NCI-H2081 (cell line): ENCODE results near the gene ALG5.

Experiments used
- DNase-seq, 2 experiments: peaks; one replicate each; lab custom pipeline; 2025; lab: John Stamatoyannopoulos, UW

Gene ALG5

DNA sequence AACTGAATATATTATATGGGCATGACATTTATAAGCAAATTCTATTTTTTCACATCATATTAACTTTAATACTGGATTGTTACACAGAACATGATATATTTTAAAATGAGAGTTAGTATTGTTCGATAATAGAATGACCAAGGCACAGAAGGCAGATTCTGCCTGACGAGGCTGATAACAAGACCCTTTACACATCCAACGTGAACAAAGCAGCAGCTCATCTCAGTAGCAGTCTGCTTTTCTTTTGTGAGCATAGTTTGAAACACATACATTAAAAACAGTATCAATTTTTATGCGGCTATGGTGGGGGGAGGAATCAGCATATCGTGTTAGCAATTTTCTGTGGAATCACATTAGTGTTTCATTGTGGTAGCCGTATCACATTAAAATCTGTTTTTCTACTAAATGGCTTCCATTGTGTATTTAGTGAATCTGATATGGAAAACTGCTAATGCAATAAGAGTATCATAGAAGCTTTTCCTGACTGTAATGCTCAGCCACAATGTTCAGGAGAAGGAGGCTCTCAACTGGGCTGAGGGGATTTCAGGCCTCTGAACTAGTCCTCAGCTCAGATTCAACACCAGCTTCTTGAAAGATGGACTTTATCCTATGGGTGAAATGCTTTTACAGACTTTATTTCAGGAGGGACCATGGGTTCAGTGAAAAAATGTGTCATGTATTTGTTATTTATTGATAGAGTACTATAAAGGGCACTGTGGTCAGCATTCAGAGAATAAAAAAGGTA is 83.1 kb downstream of the ALG5 start:
- peak in 1 of 2 experiments; percentile 36 for DNase-seq

DNA sequence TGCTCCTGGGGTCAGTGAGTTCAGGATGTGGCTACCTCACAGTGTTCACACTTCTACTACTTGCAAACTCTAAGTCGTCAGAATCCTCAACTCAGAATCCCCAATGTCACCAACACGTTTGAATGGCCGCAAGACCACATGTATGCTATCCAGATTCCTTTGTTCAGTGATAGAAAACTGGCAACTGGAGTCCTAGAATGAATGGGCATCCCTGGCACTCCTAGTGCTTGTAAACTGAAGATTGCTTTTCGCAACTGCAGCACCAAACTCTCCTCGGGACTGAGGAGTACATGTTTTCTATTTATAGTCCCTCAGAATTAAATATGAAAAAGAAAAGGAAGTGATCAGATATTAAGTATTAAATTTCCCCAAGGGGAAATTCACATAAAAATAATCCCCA is 84.0 kb downstream of the ALG5 start:
- DNase-seq = peak in 1 of 2 experiments; percentile 60

DNA sequence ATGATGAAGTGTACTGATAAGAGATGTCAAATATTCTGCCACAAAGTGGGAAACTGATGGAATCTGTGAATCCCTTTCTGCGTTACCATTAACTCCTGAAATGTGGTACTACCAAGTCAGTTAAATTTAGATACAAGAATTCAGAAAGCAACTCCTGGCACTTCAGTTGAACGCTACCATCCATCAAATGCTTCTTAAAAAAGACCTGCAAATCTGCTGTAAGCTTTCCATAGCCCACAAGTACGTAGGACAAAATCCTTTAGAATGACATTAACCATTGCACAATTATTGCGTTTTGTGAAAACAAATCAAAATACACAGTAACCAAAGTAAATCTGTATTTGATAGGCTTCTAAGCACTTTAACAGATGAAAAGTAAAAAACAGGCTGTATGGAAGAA is 84.5 kb downstream of the ALG5 start:
- no peak for DNase-seq

DNA sequence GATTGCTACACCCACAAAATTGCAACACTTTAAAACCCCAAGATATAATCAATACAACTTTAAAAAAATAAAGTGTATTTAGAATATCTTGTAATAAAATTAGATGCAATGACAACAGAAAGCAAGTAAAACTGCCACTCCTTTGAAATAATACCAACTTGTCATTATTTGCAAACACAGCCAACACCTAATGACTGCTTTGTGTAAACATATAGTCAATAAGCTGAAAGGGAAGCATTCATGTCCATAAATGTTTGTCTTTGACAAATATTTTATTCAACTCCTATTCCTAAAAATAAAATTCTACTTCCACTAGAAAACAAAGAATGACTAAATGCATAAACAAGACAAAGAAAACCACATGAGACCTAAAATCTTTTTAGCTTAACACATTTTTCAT is 85.7 kb downstream of the ALG5 start:
- DNase-seq = peak; percentile 23 to 69

DNA sequence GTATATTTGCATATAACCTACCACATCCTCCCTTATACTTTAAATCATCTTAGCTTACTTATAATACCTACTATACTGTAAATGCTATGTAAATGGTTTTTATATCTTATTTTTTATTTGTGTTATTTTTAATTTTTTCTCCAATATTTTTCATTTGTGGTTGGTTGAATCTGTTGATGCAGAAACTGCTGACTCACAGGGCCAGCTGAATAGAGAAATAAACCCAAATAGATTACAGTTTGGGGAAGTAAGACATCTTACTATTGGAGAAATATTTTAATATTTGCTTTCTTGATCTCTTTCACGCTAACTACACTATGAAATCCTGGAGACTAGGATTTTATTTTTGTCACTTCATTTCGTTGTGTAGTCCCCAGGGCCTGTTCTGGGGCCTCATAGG is 86.2 kb downstream of the ALG5 start:
- no peak for DNase-seq

DNA sequence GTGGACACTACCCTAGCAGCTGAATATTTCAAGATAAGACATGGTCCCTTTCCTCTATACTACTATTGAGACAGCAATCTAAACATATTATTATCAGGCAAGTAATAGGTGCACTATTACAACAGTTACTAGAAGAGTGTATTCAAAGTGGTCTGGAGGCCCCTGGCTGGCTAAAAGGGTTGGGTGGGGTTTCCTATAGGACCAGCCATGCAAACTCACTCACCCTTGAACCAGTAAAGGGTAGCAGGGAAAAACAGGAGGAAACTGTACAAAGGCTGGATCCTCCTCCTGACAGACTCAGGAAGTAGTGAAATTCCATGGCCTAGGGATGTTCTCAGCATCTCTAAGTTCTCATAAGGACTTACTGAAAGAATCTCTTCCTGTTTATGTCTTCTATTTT is 86.8 kb downstream of the ALG5 start:
- peak in 1 of 2 experiments; percentile 27 for DNase-seq

DNA sequence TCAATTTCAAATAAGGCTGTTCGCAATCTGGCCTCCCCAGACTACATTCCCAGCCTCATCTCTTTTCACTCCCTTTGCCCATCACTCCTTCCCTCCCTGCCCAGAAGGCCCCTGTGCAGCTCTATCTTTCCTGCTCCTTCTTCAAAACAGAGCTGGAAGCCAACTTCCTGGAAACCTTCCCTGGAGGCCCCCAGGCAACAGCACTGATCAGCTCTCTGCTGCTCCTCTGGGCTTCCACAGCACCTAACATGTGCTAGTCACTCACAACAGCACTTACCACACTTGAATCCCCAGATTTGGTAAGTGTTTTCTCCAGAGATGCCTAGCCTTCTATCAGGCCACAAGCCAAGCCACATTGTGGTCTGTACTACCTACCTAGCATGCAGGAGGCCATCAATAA is 88.6 kb downstream of the ALG5 start:
- no peak for DNase-seq

DNA sequence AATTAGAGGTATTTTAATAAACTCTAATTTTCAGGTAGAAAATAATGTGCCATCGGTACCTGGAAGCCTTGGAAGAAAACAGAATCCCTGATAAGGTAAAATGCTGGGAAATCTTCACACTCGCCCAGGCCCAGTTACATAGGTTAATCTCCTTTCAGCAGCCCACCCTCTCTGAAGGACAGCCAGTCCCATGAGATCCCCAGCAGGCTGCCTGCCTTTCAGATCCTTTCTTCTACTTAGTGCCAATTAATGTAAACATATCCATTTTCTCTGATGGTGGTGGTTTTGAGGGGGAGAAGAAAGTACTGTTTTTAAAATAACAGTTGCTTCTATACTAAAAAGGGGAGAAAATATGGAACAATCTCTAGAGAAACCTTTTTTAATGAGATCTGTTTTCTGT is 91.3 kb downstream of the ALG5 start:
- DNase-seq = peak; percentile 16 to 24

DNA sequence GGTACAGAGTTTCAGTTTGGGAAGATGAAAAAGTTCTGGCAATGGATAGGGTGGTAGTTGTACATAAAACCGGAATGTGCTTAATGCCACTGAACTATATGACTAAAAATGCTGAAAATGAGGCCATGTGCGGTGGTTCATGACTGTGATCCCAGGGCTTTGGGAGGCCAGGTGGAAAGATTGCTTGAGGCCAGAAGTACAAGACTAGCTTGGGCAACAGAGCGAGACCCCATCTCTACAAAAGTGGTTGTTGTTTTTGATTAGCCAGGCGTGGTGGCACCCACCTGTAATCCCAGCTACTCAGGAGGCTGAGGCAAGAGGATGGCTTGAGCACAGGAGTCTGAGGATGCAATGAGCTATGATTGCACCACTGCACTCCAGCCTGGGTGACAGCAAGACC is 91.9 kb downstream of the ALG5 start:
- no peak for DNase-seq

DNA sequence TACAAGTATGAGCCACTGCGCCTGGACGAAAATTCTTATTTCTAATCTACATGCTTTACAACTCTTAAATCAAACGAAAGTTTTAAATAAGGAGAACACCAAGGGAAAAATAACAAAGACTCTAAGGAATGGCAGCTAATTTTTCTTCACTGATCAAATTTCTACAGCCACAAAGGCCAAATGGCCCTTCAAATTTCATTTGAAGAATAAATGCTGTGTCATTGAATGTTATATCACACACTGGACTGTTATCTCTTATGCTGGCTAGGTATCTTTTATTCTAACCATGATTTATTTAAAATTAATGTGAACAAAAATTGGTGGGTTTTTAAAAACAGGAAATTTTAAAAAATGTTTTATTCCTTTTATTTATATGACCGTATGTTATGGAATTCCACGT is 93.2 kb downstream of the ALG5 start:
- no peak for DNase-seq

DNA sequence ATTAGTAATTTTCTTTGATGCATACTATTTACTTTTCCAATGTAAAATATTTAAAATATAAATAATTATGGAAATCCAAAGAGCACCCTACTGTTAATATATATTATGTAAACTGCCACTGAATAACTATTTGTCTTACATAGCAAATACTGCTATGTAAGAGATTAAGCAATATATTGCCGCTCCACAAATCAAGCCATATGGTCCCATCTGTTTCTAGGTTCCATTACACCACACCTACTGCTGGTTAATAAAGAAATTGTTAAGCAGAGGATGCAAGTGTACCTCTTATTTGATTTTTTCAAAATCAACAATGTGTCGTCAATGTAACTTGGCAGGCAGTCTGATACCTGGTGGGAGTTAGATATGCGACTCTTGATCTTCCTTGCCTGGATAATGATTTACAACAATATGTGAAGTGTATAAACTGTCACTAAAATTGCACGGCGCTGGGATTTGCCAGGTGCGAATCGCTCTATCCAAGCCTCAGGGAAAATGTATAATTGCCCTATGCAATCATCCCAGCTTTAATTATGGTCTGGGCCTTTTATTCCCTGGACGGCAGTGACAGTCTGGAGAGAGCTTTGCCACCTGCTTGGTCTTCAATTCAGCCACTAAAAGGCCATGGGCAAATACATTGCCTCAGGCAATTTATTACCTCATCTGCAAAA is 95.1 kb downstream of the ALG5 start:
- peak; percentile 95 to 99 for DNase-seq
